GM23248 (cell line): ENCODE measurements around the gene ISL2. TPM values are rescaled to one million over a fixed set of nuclear protein-coding genes. Genes with fewer than 3 reads are reported as not detected.
A peak's percentile ranks its signal among the peaks of the same experiment; 100 is the strongest.

Experiments used
- DNase-seq: peaks from one replicate; pipeline ENCODE4 v3.0.0-alpha.2; 2015
- H2AFZ ChIP-seq: fragments of 200-600 bp; sonication (generic); 2 replicates; pipeline ENCODE4 v1.6.1; 2016; ENCODE audit warnings: antibody characterized with exemption
- H3F3A ChIP-seq: fragments of 200-600 bp; sonication (generic); 2 replicates; pipeline ENCODE4 v1.6.1; 2016; ENCODE audit warnings: mild to moderate bottlenecking, antibody characterized with exemption, mixed run types; ENCODE audit not compliant: insufficient read depth
- H3K27ac ChIP-seq: fragments of 200-600 bp; sonication (generic); 2 replicates; pipeline ENCODE4 v1.5.1; 2016; ENCODE audit warnings: mild to moderate bottlenecking
- H3K27me3 ChIP-seq: fragments of 200-600 bp; sonication (generic); replicated peaks from 2 replicates; pipeline ENCODE4 v1.6.1; 2016; ENCODE audit warnings: mild to moderate bottlenecking; ENCODE audit not compliant: insufficient read depth
- H3K36me3 ChIP-seq: fragments of 200-600 bp; sonication (generic); 2 replicates; pipeline ENCODE4 v1.6.1; 2016; ENCODE audit warnings: low read depth, mild to moderate bottlenecking
- H3K4me1 ChIP-seq: fragments of 200-600 bp; sonication (generic); 2 replicates; pipeline ENCODE4 v1.6.1; 2016; ENCODE audit warnings: mild to moderate bottlenecking; ENCODE audit not compliant: insufficient read depth
- H3K4me2 ChIP-seq: fragments of 200-600 bp; sonication (generic); one replicate; pipeline ENCODE4 v1.6.1; 2016; ENCODE audit warnings: mild to moderate bottlenecking; ENCODE audit not compliant: unreplicated experiment
- H3K4me3 ChIP-seq: fragments of 200-600 bp; sonication (generic); 2 replicates; pipeline ENCODE4 v1.5.1; 2016; ENCODE audit warnings: mild to moderate bottlenecking
- H3K79me2 ChIP-seq: fragments of 200-600 bp; sonication (generic); 2 replicates; pipeline ENCODE4 v1.6.1; 2016; ENCODE audit warnings: mild to moderate bottlenecking; ENCODE audit not compliant: insufficient read depth
- H3K9ac ChIP-seq: fragments of 200-600 bp; sonication (generic); 2 replicates; pipeline ENCODE4 v1.6.1; 2016; ENCODE audit warnings: mild to moderate bottlenecking
- H3K9me2 ChIP-seq: fragments of 200-600 bp; sonication (generic); 2 replicates; pipeline ENCODE4 v1.6.1; 2016; ENCODE audit warnings: mixed run types, mild to moderate bottlenecking, moderate library complexity; ENCODE audit not compliant: insufficient read depth
- H3K9me3 ChIP-seq: fragments of 200-600 bp; sonication (generic); one replicate; pipeline ENCODE4 v1.6.1; 2017; ENCODE audit warnings: low read depth
- H4K20me1 ChIP-seq: fragments of 200-600 bp; sonication (generic); 2 replicates; pipeline ENCODE4 v1.6.0; 2016; ENCODE audit not compliant: insufficient read depth
- EZH2 ChIP-seq: fragments of 200-600 bp; sonication (generic); IDR thresholded peaks from 2 replicates; pipeline ENCODE4 v1.6.1; 2018; ENCODE audit warnings: antibody characterized with exemption, mild to moderate bottlenecking; ENCODE audit not compliant: insufficient read depth, poor library complexity, severe bottlenecking
- EZH2phosphoT487 ChIP-seq: fragments of 200-600 bp; sonication (generic); IDR thresholded peaks from 2 replicates; pipeline ENCODE4 v1.6.1; 2018; ENCODE audit warnings: antibody characterized with exemption, moderate library complexity, mild to moderate bottlenecking, low read depth; ENCODE audit not compliant: insufficient read depth
- WGBS, 2 experiments: methylation state at CpG; one replicate each; pipeline ENCODE4 v1.1.6; 2015 to 2017; ENCODE audit warnings: low lambda C conversion rate in 2 of 2, low coverage in 1 of 2; ENCODE audit errors: missing lambda C conversion rate in 2 of 2; 5-methylcytosine and 5-hydroxymethylcytosine counted together
- in situ Hi-C: fragments of 300-500 bp; cut with MboI; formaldehyde crosslinking; loops from 2 replicates; pipeline ENCODE4 v1.15.0; 2020
- polyA plus RNA-seq: library from polyadenylated mRNA; unstranded; fragments of >200 nt; fragmentation: Nextera tagmentation; extraction: Ambion mirVana; gene quantifications from 2 replicates; pipeline ENCODE4 v1.2.1, GENCODE V29; 2016
- total RNA-seq: library from RNA; depleted of rRNA; stranded (reverse); fragments of >200 nt; shearing (Covaris generic); gene quantifications from 2 replicates; pipeline ENCODE4 v1.2.3, GENCODE V29; 2014

The ISL2 gene
- total and polyA plus RNA-seq, 2 experiments from 2014 or later = 0.98 to 2.2 TPM

DNA sequence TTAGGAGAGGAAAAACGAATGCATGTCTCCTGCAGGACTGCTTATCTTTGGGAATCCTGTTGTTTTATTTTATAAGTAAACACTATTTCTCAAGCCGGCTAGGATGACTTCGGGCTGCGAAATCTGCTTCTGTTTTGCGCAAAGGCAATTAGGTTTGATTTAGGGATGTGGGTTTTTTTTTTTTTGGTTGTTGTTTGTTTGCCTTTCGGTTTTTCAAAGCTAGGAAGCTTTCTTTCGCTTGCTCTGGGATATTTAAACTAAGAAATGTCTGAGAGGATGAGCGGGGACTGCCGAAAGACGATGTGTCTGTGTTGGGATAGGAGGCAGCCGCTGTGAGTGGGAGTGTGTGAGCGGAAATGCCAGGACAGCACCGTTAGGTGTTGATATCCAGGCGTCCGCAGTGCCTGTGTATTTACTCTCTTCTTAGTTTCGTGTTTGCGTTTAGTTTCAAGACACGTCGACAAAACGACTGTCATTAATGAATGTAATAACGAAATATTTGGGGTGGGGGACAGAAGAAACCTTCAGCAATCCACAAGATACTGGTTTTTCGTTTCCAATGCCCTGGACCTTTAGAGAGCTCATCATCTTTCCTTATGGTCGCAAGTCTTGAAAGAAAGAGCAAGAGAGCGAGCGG is 604 bp downstream of the ISL2 start:
- DNase-seq = peak; percentile 63
- TF ChIP-seq EZH2 = no peak
- TF ChIP-seq EZH2phosphoT487 = 0 out of 2 replicates have a peak, but pooled peaks have one; percentile 38
- WGBS, 2 experiments = 16 to 17% methylated on average over 25 of the region's 25 CpGs
- H3K9me3 ChIP-seq = no peaks in the 10 kb centered on the region
- peak overlapping the region; percentile 61 for H3K4me2 ChIP-seq
- no peaks in the 10 kb centered on the region; the same call in 1 of the 2 replicates for H3F3A ChIP-seq
- peak overlapping the region; percentile 68 for H2AFZ ChIP-seq
- no peaks in the 10 kb centered on the region for H3K79me2 ChIP-seq
- no peaks in the 10 kb centered on the region for H4K20me1 ChIP-seq
- in situ Hi-C loops = no loop called here
- H3K27ac ChIP-seq = peak overlapping the region; percentile 23
- H3K4me3 ChIP-seq = peak overlapping the region; percentile 65
- no peaks in the 10 kb centered on the region for H3K36me3 ChIP-seq
- peak overlapping the region; percentile 80 for H3K9ac ChIP-seq
- H3K9me2 ChIP-seq = no peaks in the 10 kb centered on the region
- H3K4me1 ChIP-seq = no peaks in the 10 kb centered on the region
- peaks cover 53% of the 10 kb centered on the region for H3K27me3 ChIP-seq

DNA sequence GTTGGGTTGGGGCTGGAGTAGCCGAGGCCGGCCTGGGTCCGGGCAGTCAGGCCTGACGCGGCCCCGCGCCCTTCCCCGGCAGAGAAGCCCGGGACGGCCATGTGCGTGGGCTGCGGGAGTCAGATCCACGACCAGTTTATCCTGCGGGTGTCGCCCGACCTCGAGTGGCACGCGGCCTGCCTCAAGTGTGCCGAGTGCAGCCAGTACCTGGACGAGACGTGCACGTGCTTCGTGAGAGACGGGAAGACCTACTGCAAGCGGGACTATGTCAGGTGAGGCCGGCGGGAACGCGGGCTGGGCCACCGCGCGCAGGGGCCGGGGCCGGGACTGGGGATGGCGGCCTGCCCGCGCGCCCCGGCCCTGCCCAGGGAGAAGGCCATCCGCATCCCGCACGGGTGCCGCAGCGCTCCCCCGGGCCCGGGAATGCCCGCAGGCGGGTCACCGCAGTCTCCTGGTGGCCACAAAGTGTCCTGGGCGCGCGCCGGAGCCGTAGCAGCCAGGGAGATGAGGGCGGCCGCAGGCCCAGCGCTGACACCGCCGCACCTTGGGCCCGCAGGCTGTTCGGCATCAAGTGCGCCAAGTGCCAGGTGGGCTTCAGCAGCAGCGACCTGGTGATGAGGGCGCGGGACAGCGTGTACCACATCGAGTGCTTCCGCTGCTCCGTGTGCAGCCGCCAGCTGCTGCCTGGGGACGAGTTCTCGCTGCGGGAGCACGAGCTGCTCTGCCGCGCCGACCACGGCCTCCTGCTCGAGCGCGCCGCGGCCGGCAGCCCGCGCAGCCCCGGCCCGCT is 1.3 kb downstream of the ISL2 start:
- no peaks in the 10 kb centered on the region for H3K4me1 ChIP-seq
- no peak for DNase-seq
- no peak overlapping the region for H3K27ac ChIP-seq
- no peaks in the 10 kb centered on the region for H3K79me2 ChIP-seq
- peak overlapping the region; percentile 65 for H3K4me3 ChIP-seq
- no peaks in the 10 kb centered on the region for H3K9me3 ChIP-seq
- H2AFZ ChIP-seq = peak overlapping the region; percentile 68
- TF ChIP-seq EZH2phosphoT487 = no peak
- TF ChIP-seq EZH2 = no peak
- WGBS, 2 experiments = 30 to 31% methylated on average over 62 to 77 of the region's 89 CpGs
- no peaks in the 10 kb centered on the region; the same call in 1 of the 2 replicates for H3F3A ChIP-seq
- H3K9me2 ChIP-seq = no peaks in the 10 kb centered on the region
- H3K9ac ChIP-seq = peak overlapping the region; percentile 80; the same call in 1 of the 2 replicates
- H4K20me1 ChIP-seq = no peaks in the 10 kb centered on the region
- H3K4me2 ChIP-seq = peak overlapping the region; percentile 61
- in situ Hi-C loops = no loop called here
- peaks cover 60% of the 10 kb centered on the region for H3K27me3 ChIP-seq
- H3K36me3 ChIP-seq = no peaks in the 10 kb centered on the region

DNA sequence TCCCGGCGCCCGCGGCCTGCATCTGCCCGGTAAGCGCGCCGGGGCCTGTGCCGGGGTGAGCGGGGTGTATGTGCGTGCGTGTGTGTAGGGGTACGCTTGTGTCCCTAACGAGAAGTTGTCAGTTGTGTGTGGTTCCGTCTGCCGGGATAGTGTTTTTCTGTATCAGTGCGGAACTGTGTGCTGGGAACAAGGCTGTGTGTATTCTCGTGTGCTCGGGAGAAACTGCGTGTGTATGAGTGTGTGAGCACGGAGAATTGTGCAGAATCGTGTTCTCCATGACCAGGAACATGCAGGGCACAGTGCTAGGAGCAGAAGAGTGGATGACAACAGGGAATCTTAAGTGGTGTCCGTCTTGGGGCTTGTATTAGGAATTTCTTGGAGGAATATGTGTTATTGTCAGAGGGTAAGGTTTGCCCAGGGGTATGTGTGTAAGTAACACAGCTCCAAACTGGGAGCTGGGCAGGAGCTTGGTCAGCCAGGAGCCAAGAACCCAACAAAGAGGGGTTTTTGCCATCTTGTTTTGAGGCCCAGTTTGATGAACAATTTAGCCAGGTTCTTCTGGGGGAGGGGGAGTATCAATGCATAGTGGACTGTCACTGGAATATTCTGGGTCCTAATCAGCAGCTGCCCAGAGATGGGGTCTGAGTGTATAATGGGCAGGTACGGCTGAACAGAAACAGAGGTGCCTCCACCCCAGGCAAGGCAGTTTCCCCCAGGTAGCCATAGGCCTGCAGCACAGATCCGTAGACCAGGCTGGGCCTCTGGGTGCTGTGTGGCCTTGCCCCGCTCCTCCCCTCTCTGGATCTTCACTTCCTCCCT is 2.1 kb downstream of the ISL2 start:
- no peak for DNase-seq
- H3K9me3 ChIP-seq = no peaks in the 10 kb centered on the region
- in situ Hi-C loops = no loop called here
- H3F3A ChIP-seq = no peaks in the 10 kb centered on the region; the same call in 1 of the 2 replicates
- H3K4me3 ChIP-seq = no peak overlapping the region
- no peak overlapping the region for H2AFZ ChIP-seq
- no peaks in the 10 kb centered on the region for H3K79me2 ChIP-seq
- H3K27me3 ChIP-seq = peaks cover 67% of the 10 kb centered on the region
- no peaks in the 10 kb centered on the region for H3K36me3 ChIP-seq
- H3K9me2 ChIP-seq = no peaks in the 10 kb centered on the region
- no peak overlapping the region for H3K9ac ChIP-seq
- TF ChIP-seq EZH2phosphoT487 (no peak), EZH2 (peak; percentile 70)
- no peaks in the 10 kb centered on the region for H3K4me1 ChIP-seq
- WGBS, 2 experiments = 72 to 73% methylated on average over 26 of the region's 26 CpGs
- H4K20me1 ChIP-seq = no peaks in the 10 kb centered on the region
- H3K4me2 ChIP-seq = no peak overlapping the region
- no peak overlapping the region for H3K27ac ChIP-seq
